22Rv1 (cell line): ENCODE measurements around the gene OR2G3.

Source experiments
- CTCF ChIP-seq: fragments of 450-650 bp; IDR thresholded peaks from 2 replicates; pipeline ENCODE4 v1.5.1; 2017; ENCODE audit warnings: mild to moderate bottlenecking
- ZFX ChIP-seq: fragments of 450-650 bp; IDR thresholded peaks from 2 replicates; pipeline ENCODE4 v1.6.1; 2017; ENCODE audit warnings: antibody characterized with exemption, borderline replicate concordance

DNA sequence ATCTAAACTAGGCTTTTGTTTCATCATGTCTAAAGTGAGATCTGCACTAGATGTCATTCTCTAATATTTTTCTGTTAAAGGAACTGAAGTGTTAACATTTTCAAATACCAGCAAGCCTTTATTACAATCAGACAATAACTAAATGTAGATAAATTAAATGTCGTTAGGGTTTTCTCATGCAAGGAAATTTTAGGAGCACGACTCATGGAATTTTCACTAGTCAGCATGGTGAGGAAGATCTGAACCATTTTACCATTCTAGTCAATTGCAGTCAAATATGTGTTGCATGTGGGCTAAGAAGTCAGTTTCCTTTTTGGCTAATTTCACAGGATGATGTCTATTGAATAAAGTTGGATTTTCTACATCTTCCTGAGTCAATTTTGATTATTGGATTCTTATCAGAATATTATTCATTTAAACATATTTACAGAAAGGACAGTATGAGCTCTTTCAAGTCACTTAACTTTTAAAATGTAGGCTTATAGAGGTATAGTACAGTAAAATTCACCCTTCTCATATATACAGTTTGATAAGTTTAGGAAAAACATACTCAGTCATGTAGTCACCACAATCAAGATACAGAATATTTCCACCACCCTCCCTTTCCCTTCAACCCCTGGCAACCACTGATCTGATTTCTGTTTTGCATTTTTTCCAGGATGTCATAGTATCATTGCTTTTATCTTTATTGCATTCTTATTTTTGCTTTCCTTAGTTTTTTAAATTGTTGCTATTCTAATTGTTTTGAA, 47.3 kb upstream of the OR2G3 start:
- TF ChIP-seq CTCF (no peak), ZFX (no peak)
